Measurements from ENCODE around the gene FAM193B.

- TF ChIP-seq, protein P1, sequence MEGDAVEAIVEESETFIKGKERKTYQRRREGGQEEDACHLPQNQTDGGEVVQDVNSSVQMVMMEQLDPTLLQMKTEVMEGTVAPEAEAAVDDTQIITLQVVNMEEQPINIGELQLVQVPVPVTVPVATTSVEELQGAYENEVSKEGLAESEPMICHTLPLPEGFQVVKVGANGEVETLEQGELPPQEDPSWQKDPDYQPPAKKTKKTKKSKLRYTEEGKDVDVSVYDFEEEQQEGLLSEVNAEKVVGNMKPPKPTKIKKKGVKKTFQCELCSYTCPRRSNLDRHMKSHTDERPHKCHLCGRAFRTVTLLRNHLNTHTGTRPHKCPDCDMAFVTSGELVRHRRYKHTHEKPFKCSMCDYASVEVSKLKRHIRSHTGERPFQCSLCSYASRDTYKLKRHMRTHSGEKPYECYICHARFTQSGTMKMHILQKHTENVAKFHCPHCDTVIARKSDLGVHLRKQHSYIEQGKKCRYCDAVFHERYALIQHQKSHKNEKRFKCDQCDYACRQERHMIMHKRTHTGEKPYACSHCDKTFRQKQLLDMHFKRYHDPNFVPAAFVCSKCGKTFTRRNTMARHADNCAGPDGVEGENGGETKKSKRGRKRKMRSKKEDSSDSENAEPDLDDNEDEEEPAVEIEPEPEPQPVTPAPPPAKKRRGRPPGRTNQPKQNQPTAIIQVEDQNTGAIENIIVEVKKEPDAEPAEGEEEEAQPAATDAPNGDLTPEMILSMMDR (IDR thresholded peaks at IDR 0.05; ENCODE audit: low read depth, low read length, missing input control): no peak
- TF ChIP-seq RAD21 (IDR thresholded peaks at IDR 0.05) (no peak), MAX (IDR thresholded peaks at IDR 0.05) (no peak), GABPA (IDR thresholded peaks at IDR 0.05 in 1 of 2, conservative IDR thresholded peaks at IDR 0.05 in 1 of 2) (no peak), ZBTB33 (IDR thresholded peaks at IDR 0.05) (no peak), SP1 (IDR thresholded peaks at IDR 0.05) (no peak)
- TF ChIP-seq, protein P2, sequence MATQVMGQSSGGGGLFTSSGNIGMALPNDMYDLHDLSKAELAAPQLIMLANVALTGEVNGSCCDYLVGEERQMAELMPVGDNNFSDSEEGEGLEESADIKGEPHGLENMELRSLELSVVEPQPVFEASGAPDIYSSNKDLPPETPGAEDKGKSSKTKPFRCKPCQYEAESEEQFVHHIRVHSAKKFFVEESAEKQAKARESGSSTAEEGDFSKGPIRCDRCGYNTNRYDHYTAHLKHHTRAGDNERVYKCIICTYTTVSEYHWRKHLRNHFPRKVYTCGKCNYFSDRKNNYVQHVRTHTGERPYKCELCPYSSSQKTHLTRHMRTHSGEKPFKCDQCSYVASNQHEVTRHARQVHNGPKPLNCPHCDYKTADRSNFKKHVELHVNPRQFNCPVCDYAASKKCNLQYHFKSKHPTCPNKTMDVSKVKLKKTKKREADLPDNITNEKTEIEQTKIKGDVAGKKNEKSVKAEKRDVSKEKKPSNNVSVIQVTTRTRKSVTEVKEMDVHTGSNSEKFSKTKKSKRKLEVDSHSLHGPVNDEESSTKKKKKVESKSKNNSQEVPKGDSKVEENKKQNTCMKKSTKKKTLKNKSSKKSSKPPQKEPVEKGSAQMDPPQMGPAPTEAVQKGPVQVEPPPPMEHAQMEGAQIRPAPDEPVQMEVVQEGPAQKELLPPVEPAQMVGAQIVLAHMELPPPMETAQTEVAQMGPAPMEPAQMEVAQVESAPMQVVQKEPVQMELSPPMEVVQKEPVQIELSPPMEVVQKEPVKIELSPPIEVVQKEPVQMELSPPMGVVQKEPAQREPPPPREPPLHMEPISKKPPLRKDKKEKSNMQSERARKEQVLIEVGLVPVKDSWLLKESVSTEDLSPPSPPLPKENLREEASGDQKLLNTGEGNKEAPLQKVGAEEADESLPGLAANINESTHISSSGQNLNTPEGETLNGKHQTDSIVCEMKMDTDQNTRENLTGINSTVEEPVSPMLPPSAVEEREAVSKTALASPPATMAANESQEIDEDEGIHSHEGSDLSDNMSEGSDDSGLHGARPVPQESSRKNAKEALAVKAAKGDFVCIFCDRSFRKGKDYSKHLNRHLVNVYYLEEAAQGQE (IDR thresholded peaks at IDR 0.05): no peak
- TF ChIP-seq, protein P3, sequence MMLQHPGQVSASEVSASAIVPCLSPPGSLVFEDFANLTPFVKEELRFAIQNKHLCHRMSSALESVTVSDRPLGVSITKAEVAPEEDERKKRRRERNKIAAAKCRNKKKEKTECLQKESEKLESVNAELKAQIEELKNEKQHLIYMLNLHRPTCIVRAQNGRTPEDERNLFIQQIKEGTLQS (IDR thresholded peaks at IDR 0.05): no peak
These were observed 40.7 kb upstream of the FAM193B start for GRCh38 chr5:177595026-177595585.
